GM12878 (cell line): ENCODE results near the gene INO80B. TPM values are rescaled to one million over a fixed set of nuclear protein-coding genes. Genes with fewer than 3 reads are reported as not detected.

Source experiments
- ATAC-seq: fragments of 200-7000 bp; cut with Tn5 transposase; 3 replicates; pipeline ENCODE4 v1.9.1; 2020; ENCODE audit warnings: mild to moderate bottlenecking, moderate library complexity
- BruUV-seq: library from RNA; stranded (reverse); fragments of 400-500 nt; replicated peaks from 2 replicates; lab custom pipeline; 2021; lab: Mats Ljungman, UMichigan
- CTCF ChIA-PET: fragments of 300-600 bp; sonication (Branson Sonifier 250); formaldehyde crosslinking; extraction: SDS; loops from one replicate; lab custom pipeline; 2021; ENCODE audit warnings: inconsistent platforms; lab: Yijun Ruan, JAX
- POLR2A ChIA-PET: fragments of 350-600 bp; formaldehyde crosslinking; extraction: SDS; loops from one replicate; lab custom pipeline; 2021; ENCODE audit warnings: inconsistent platforms; lab: Charles Lee
- RAD21 ChIA-PET: fragments of 300-600 bp; sonication (Branson Sonifier 250); formaldehyde crosslinking; loops from one replicate; lab custom pipeline; 2023; ENCODE audit warnings: antibody characterized with exemption; ENCODE audit not compliant: unreplicated experiment; lab: Charles Lee
- SMC1A ChIA-PET: fragments of 300-600 bp; sonication (Branson Sonifier 250); formaldehyde crosslinking; loops from one replicate; lab custom pipeline; 2023; ENCODE audit not compliant: unreplicated experiment, uncharacterized antibody; lab: Charles Lee
- DNase-seq: peaks from one replicate; pipeline ENCODE4 v3.0.0-alpha.2; 2011; ENCODE audit warnings: low read depth, low spot score
- FAIRE-seq: peaks from 3 replicates; lab custom pipeline; 2011; peaks lifted over from hg19 to GRCh38; lab: Jason Lieb, UNC
- H2AFZ ChIP-seq: 2 replicates; pipeline ENCODE4 v1.6.0; 2011; ENCODE audit warnings: low read depth, low read length, control low read depth; ENCODE audit not compliant: control insufficient read depth
- H3K27ac ChIP-seq: 2 replicates; pipeline ENCODE4 v1.5.1; 2011; ENCODE audit warnings: control low read depth; ENCODE audit not compliant: control insufficient read depth, insufficient read depth
- H3K27me3 ChIP-seq, 2 experiments: replicated peaks in 1 of 2; 2 replicates each; pipeline versions ENCODE4 v1.6.0 to v1.6.1; 2011; ENCODE audit warnings: low read length in 1 of 2; ENCODE audit not compliant: control insufficient read depth in 2 of 2, insufficient read depth in 2 of 2
- H3K36me3 ChIP-seq, 2 experiments: 2 replicates each; pipeline ENCODE4 v1.5.1; 2011; ENCODE audit warnings: low read length in 1 of 2; ENCODE audit not compliant: control insufficient read depth in 2 of 2, insufficient read depth in 2 of 2
- H3K4me1 ChIP-seq: 2 replicates; pipeline ENCODE4 v1.6.1; 2011; ENCODE audit warnings: mild to moderate bottlenecking, low read length, moderate library complexity, mixed read lengths; ENCODE audit not compliant: control insufficient read depth, insufficient read depth
- H3K4me2 ChIP-seq: 2 replicates; pipeline ENCODE4 v1.6.0; 2011; ENCODE audit warnings: control low read depth; ENCODE audit not compliant: control insufficient read depth, insufficient read depth
- H3K4me3 ChIP-seq: fragments of 200-600 bp; sonication (generic); 2 replicates; pipeline ENCODE4 v1.5.1; 2016
- H3K79me2 ChIP-seq: 2 replicates; pipeline ENCODE4 v1.6.0; 2011; ENCODE audit warnings: low read length; ENCODE audit not compliant: control insufficient read depth, insufficient read depth
- H3K9ac ChIP-seq: 2 replicates; pipeline ENCODE4 v1.8.0; 2011; ENCODE audit warnings: low read length, control low read depth, mixed read lengths; ENCODE audit not compliant: control insufficient read depth, insufficient read depth
- H3K9me3 ChIP-seq: replicated peaks from 3 replicates; pipeline ENCODE4 v1.5.1; 2011; ENCODE audit warnings: mild to moderate bottlenecking, low read length; ENCODE audit not compliant: control insufficient read depth, insufficient read depth
- H4K20me1 ChIP-seq: 2 replicates; pipeline ENCODE4 v1.6.0; 2011; ENCODE audit not compliant: control insufficient read depth, insufficient read depth
- CBFB ChIP-seq: IDR thresholded peaks from 2 replicates; pipeline ENCODE4 v1.6.1; 2016; ENCODE audit warnings: antibody characterized with exemption, low read depth
- NR2C2 ChIP-seq: IDR thresholded peaks from 2 replicates; pipeline ENCODE4 v1.6.1; 2011; ENCODE audit warnings: borderline replicate concordance, low read depth; ENCODE audit not compliant: control insufficient read depth, insufficient read length
- RBBP5 ChIP-seq: fragments of 200-600 bp; sonication (generic); conservative IDR thresholded peaks from 2 replicates; pipeline ENCODE4 v1.6.1; 2016
- ZNF24 ChIP-seq: fragments of 450-650 bp; IDR thresholded peaks from 2 replicates; pipeline ENCODE4 v1.6.1; 2017; ENCODE audit warnings: antibody characterized with exemption, mild to moderate bottlenecking
- WGBS: methylation state at CpG from one replicate; pipeline ENCODE4 v1.1.6; 2016; ENCODE audit warnings: low lambda C conversion rate; ENCODE audit not compliant: insufficient replicate concordance, insufficient coverage; ENCODE audit errors: missing lambda C conversion rate; 5-methylcytosine and 5-hydroxymethylcytosine counted together
- in situ Hi-C: fragments of 300-500 bp; cut with MboI; formaldehyde crosslinking; loops from 9 replicates; pipeline ENCODE4 v1.14.3; 2018; ENCODE audit warnings: mixed read lengths
- intact Hi-C: fragments of 100-400 bp; cut with micrococcal nuclease; formaldehyde crosslinking; loops from one replicate; pipeline ENCODE4 v1.14.2; 2022; ENCODE audit not compliant: unreplicated experiment
- polyA plus RNA-seq, 11 experiments: library from polyadenylated mRNA; depleted of rRNA in 4 of 11; unstranded in 6 of 11; stranded (reverse) in 5 of 11; fragments of >200 nt; fragmentation: Nextera tagmentation in 4 of 11; fragmentation: Illumina TruSeq in 1 of 11; extraction: Ambion mirVana in 4 of 11; extraction: Trizol in 1 of 11; gene quantifications; 1 replicate in 1 of 11; 2 replicates in 10 of 11; pipeline versions ENCODE4 v1.2.1 to v1.2.3, GENCODE V29; 2011 to 2016; ENCODE audit warnings: inconsistent platforms in 2 of 11, missing spikeins in 2 of 11, low read depth in 1 of 11
- total RNA-seq, 4 experiments: library from RNA; depleted of rRNA in 3 of 4; stranded (reverse); fragments of >200 nt in 3 of 4; fragmentation: Illumina TruSeq in 1 of 4; extraction: Trizol in 1 of 4; gene quantifications; 2 replicates each; pipeline versions ENCODE4 v1.2.1 to v1.2.3, GENCODE V29; 2013 to 2021
- TF ChIP-seq, protein P1 (sequence below): fragments of 450-650 bp; IDR thresholded peaks from 2 replicates; pipeline ENCODE4 v1.6.1; 2017; ENCODE audit warnings: mild to moderate bottlenecking, moderate library complexity
- TF ChIP-seq, protein P2 (sequence below): fragments of 450-650 bp; IDR thresholded peaks from 2 replicates; pipeline ENCODE4 v1.6.1; 2017; ENCODE audit warnings: low read depth, mild to moderate bottlenecking, moderate library complexity
- TF ChIP-seq, protein P3 (sequence below): fragments of 450-650 bp; IDR thresholded peaks from 2 replicates; pipeline ENCODE4 v1.6.1; 2017; ENCODE audit warnings: borderline replicate concordance

Gene INO80B
- total and polyA plus RNA-seq, 10 of the 15 experiments (the other 5 are each of a cell fraction or from before 2014, with no cell fraction given): 1.3 to 26.7 (median 11.1) TPM

DNA sequence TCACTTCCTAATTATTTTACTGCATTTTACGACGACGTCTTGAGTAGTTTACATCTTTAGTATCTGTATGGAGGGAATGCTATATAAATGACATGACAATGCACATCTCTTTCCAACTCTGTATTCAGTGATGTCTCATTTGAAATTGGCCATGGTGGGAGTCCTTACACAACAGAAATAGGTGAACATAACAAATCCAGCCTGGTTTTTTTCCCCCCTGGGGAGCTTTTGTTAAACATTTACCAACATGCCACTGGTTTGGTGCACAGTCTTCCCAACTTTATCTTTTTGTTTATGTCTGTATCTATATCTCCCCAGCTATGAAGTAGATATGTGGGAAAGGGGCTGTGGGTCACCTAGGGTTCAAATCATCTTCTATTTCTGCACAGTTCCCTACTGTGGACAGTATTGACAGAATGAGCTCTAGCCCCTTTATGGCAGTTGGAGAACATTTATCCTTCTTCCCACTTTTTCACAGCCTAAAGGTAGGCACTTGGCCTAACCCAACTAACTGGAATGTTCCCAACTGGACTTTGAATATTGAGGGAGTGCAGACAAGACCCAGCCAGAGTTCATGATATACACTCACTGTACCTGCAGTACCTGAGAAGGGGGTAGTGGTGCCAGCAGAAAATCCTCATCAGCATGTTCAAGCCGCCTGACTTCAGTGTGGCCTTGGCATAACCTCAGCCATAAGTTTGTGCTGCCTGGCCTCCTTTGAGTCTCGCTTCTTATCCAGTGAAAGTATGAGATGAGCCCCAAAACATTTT, 7.5 kb upstream of the INO80B start (continued):
- TF ChIP-seq, protein P1, sequence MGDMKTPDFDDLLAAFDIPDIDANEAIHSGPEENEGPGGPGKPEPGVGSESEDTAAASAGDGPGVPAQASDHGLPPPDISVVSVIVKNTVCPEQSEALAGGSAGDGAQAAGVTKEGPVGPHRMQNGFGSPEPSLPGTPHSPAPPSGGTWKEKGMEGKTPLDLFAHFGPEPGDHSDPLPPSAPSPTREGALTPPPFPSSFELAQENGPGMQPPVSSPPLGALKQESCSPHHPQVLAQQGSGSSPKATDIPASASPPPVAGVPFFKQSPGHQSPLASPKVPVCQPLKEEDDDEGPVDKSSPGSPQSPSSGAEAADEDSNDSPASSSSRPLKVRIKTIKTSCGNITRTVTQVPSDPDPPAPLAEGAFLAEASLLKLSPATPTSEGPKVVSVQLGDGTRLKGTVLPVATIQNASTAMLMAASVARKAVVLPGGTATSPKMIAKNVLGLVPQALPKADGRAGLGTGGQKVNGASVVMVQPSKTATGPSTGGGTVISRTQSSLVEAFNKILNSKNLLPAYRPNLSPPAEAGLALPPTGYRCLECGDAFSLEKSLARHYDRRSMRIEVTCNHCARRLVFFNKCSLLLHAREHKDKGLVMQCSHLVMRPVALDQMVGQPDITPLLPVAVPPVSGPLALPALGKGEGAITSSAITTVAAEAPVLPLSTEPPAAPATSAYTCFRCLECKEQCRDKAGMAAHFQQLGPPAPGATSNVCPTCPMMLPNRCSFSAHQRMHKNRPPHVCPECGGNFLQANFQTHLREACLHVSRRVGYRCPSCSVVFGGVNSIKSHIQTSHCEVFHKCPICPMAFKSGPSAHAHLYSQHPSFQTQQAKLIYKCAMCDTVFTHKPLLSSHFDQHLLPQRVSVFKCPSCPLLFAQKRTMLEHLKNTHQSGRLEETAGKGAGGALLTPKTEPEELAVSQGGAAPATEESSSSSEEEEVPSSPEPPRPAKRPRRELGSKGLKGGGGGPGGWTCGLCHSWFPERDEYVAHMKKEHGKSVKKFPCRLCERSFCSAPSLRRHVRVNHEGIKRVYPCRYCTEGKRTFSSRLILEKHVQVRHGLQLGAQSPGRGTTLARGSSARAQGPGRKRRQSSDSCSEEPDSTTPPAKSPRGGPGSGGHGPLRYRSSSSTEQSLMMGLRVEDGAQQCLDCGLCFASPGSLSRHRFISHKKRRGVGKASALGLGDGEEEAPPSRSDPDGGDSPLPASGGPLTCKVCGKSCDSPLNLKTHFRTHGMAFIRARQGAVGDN: no peak

DNA sequence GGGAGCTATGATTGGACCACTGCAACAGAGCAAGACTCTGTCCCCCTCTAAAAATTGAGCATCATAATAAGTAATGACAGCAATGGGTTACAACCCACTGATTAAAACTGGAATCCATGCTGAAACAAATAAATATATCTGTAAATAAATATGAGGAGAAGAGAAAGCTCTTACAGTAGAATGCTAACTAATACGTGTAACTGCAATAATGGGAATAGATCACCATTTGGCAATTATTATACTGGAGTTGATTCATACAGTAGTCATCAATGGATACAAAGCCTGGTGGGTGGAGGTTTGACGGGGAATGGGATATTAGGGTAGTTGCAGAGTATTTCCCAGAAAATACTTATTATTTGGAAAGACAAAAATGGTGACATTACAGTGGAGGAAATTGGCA, 6.1 kb upstream of the INO80B start:
- intact Hi-C loops: no loop called here
- FAIRE-seq: no peak
- in situ Hi-C loops: no loop called here

More for the DNA sequence above, 6.1 kb upstream of the INO80B start:
- 89% methylated on average over 2 of the region's 2 CpGs for WGBS
- no peaks in the 10 kb centered on the region for H3K27me3 ChIP-seq
- RAD21 ChIA-PET: no interaction called here
- CTCF ChIA-PET: no interaction called here
- no peaks in the 10 kb centered on the region for H3K79me2 ChIP-seq
- H3K36me3 ChIP-seq: no peaks in the 10 kb centered on the region
- H3K9me3 ChIP-seq: no peaks in the 10 kb centered on the region
- no peaks in the 10 kb centered on the region for H3K4me1 ChIP-seq
- SMC1A ChIA-PET: interaction anchor here (0.6 kb wide), 1 partner anchor 46 kb away, joined by 3 read pairs; no protein-coding TSS in a partner anchor
- no peak overlapping the region for H3K4me3 ChIP-seq
- no peak for ATAC-seq
- no peak overlapping the region for H2AFZ ChIP-seq
- no peak for DNase-seq
- no peak overlapping the region for H3K27ac ChIP-seq
- no peak for TF ChIP-seq CBFB
- TF ChIP-seq RBBP5: no peak
- TF ChIP-seq NR2C2: no peak
- TF ChIP-seq, protein P2, sequence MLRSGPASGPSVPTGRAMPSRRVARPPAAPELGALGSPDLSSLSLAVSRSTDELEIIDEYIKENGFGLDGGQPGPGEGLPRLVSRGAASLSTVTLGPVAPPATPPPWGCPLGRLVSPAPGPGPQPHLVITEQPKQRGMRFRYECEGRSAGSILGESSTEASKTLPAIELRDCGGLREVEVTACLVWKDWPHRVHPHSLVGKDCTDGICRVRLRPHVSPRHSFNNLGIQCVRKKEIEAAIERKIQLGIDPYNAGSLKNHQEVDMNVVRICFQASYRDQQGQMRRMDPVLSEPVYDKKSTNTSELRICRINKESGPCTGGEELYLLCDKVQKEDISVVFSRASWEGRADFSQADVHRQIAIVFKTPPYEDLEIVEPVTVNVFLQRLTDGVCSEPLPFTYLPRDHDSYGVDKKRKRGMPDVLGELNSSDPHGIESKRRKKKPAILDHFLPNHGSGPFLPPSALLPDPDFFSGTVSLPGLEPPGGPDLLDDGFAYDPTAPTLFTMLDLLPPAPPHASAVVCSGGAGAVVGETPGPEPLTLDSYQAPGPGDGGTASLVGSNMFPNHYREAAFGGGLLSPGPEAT: no peak
- TF ChIP-seq, protein P3, sequence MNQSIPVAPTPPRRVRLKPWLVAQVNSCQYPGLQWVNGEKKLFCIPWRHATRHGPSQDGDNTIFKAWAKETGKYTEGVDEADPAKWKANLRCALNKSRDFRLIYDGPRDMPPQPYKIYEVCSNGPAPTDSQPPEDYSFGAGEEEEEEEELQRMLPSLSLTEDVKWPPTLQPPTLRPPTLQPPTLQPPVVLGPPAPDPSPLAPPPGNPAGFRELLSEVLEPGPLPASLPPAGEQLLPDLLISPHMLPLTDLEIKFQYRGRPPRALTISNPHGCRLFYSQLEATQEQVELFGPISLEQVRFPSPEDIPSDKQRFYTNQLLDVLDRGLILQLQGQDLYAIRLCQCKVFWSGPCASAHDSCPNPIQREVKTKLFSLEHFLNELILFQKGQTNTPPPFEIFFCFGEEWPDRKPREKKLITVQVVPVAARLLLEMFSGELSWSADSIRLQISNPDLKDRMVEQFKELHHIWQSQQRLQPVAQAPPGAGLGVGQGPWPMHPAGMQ: no peak
- TF ChIP-seq ZNF24: no peak
- TF ChIP-seq, all 136 proteins: peak for 0
- Histone ChIP-seq H3K9ac (no peak overlapping the region), H4K20me1 (no peaks in the 10 kb centered on the region), H3K4me2 (no peak overlapping the region)
- BruUV-seq: no TSS peak
- POLR2A ChIA-PET: interaction anchor here (0.5 to 1.0 kb wide), 3 partner anchors 8 to 207 kb away, joined by 3 to 10 read pairs (median 3); no protein-coding TSS in a partner anchor
